Muscle layer of duodenum (tissue), 2 donors: Measurements from ENCODE around the gene LRRC52.
"Not testable (repeated sequence)": the region's sequence is repeated elsewhere in the genome, so short reads cannot be mapped to it uniquely, and the experiment has no call there.

Source experiments
- H3K27ac ChIP-seq: one replicate; pipeline ENCODE4 v1.7.0; 2013; ENCODE audit warnings: mild to moderate bottlenecking, low read length
- H3K27me3 ChIP-seq: one replicate; pipeline ENCODE4 v1.7.0; 2013; ENCODE audit warnings: low read depth, mild to moderate bottlenecking, control low read depth, low read length
- H3K36me3 ChIP-seq, 2 donors: one replicate each; pipeline ENCODE4 v1.7.0; 2013; ENCODE audit warnings: low read length in 2 of 2, control low read depth in 1 of 2, mild to moderate bottlenecking in 1 of 2; ENCODE audit not compliant: insufficient read depth in 2 of 2, control insufficient read depth in 1 of 2
- H3K4me1 ChIP-seq, 2 donors: one replicate each; pipeline ENCODE4 v1.7.0; 2013; ENCODE audit warnings: low read length in 2 of 2, mild to moderate bottlenecking in 2 of 2, control low read depth in 1 of 2, moderate library complexity in 1 of 2; ENCODE audit not compliant: insufficient read depth in 2 of 2, control insufficient read depth in 1 of 2
- H3K4me3 ChIP-seq, 2 donors: one replicate each; pipeline ENCODE4 v1.7.0; 2013; ENCODE audit warnings: low read length in 2 of 2, low read depth in 1 of 2, mild to moderate bottlenecking in 1 of 2
- H3K9me3 ChIP-seq, 2 donors: one replicate each; pipeline ENCODE4 v1.7.0; 2013; ENCODE audit warnings: low read length in 2 of 2, control low read depth in 1 of 2, mild to moderate bottlenecking in 1 of 2; ENCODE audit not compliant: control insufficient read depth in 1 of 2
- donor health status: healthy.

Gene LRRC52

DNA sequence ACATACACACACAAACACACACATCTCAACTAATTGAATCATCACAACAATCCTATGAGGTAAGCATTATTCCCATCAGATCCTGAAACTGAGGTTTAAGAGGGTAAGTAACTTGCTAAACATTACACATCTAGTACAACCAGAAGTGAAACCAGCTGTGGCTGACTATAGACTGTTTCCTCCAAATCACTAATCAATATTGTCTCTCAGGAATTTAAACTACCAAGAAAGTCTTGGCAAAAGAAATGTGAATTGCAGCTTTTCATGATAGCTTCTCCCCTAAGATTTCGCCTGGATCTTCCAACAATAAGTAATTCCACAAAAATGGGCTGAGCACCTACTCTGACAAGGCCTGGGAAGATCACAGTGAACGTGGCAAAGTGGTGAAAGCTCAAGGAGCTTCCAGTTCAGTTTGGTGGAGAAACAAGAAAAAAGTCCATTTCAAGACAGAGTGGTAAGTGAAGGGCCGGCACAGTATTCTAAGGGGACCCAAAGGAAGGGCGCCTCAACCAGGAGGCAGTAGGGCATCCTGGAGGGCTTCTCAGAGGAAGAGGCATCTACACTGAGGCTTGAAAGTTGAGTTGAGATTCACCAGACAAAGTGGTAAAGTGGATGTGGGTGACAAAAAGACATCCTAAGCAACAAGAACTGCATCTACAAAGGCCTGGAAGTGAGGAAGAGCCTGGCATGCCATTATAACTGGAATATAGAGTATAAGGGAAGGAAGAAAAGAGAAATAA, 22.1 kb downstream of the LRRC52 start:
- Histone ChIP-seq H3K27ac (no peak overlapping the region), H3K9me3 (no peaks in the 10 kb centered on the region), H3K36me3 (no peaks in the 10 kb centered on the region), H3K27me3 (no peaks in the 10 kb centered on the region), H3K4me1 (no peaks in the 10 kb centered on the region), H3K4me3 (no peak overlapping the region)

DNA sequence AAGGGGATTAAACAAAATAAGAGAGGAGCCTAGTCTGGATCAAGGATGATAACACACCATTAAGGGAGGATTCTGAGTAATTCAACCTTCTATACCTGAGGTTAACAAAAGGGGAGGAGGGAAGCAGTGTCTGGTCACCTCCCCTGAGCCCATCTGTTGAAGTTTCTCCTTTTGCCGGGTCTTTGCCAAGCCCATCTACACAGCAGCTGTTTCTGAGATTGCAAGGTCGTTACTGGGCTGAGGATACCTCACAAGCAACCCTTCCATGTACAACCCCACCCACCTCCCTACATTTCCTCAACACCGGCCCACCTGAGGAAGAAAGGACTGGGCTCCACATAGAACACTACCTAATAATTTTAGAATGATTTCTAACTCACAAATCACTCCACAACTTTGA, 26.3 kb downstream of the LRRC52 start:
- Histone ChIP-seq H3K9me3 (no peaks in the 10 kb centered on the region), H3K4me1 (no peaks in the 10 kb centered on the region), H3K36me3 (no peaks in the 10 kb centered on the region), H3K4me3 (no peak overlapping the region), H3K27ac (no peak overlapping the region), H3K27me3 (no peaks in the 10 kb centered on the region)

DNA sequence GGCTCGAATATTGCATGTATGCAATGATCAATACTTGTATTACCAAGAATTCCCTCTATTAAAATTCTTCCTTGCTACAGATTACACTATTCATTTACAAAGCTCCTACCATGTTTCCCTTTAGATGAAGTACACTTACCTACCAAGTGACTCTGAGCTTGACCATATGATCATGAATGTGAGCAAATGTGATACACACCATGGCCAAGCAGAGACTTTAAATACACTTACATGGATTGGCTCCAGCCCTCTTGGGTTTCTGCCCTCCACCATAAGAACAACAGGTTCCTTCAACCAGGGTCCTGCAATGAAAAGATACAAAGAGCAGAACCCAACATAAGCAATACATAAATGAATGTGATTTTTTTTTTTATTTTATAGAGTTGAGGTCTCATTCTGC, 30.0 kb downstream of the LRRC52 start:
- Histone ChIP-seq H3K9me3 (no peaks in the 10 kb centered on the region), H3K36me3 (no peaks in the 10 kb centered on the region), H3K27ac (no peak overlapping the region), H3K4me1 (no peaks in the 10 kb centered on the region), H3K27me3 (peaks cover 3% of the 10 kb centered on the region), H3K4me3 (no peak overlapping the region)

DNA sequence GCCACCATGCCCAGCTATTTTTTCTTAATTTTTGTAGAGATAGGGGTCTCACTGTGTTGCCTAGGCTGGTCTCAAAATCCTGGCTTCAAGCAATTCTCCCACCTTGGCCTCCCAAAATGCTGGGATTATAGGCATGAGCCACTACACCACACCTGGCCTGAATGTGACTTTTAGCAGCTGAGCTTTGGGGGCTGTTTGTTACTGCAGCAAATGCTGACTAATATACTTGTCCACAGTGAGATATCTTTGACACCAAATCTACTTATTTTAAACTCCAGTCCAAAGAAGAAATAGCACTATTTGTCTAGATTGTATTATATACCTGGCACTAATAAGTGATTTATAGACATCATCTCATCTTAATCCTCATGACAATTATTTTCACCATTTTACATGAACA, 30.5 kb downstream of the LRRC52 start:
- no peaks in the 10 kb centered on the region for H3K4me1 ChIP-seq
- H3K4me3 ChIP-seq = no peak overlapping the region
- H3K27me3 ChIP-seq = peaks cover 3% of the 10 kb centered on the region
- no peaks in the 10 kb centered on the region for H3K36me3 ChIP-seq
- H3K9me3 ChIP-seq = no peaks in the 10 kb centered on the region
- H3K27ac ChIP-seq = no peak overlapping the region

DNA sequence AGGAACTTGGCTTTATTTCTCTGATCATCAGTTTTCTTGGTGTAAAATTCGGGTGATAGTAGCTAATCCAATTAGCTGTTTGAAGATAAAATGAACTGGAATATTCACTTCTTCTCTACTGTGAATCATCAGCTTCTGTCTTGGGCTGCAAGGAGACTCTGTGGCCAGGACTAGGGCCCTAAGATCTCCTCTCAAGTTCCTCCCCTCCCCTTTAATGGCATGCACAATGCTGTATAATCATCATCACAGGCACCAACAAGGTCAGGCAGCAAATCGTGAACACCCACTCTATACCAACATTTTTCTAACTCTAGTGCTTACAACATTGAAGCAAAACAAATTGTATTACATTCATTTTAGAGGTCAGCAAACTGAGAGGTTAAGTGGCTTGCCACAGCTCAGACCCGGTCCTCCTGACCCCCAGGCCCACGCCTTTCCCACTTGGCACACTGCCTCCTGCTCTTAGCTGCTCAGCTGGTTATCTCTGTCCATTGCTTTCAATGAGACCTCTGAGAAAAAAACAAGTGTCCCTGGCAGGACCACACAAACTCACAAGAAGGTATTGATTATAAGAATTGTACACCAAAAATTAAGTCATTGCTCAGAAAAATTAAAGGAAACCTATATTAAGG, 31.8 kb downstream of the LRRC52 start:
- H3K27me3 ChIP-seq = peaks cover 3% of the 10 kb centered on the region
- no peaks in the 10 kb centered on the region for H3K9me3 ChIP-seq
- no peak overlapping the region for H3K27ac ChIP-seq
- no peaks in the 10 kb centered on the region for H3K4me1 ChIP-seq
- H3K36me3 ChIP-seq = no peaks in the 10 kb centered on the region
- H3K4me3 ChIP-seq = no peak overlapping the region

DNA sequence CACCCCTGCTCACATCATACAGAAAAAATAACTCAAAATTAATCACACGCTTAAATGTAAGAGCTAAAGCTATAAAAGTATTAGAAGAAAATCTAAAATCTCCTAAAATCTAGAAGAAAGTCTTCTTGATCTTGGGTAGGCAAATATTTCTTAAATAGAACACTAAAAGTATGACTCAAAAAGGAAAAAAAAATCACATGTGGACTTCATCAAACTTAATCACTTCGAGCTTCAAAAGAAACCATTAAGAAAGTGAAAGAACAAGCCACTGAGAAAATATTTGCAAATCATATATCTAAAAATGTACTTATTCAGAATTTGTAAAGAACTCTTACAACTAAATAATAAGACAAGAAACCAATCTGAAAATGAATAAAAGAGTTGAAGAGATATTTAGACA, 32.7 kb downstream of the LRRC52 start:
- Histone ChIP-seq H3K36me3 (no peaks in the 10 kb centered on the region), H3K27me3 (peaks cover 3% of the 10 kb centered on the region), H3K4me3 (no peak overlapping the region), H3K4me1 (no peaks in the 10 kb centered on the region), H3K27ac (no peak overlapping the region), H3K9me3 (no peaks in the 10 kb centered on the region)

DNA sequence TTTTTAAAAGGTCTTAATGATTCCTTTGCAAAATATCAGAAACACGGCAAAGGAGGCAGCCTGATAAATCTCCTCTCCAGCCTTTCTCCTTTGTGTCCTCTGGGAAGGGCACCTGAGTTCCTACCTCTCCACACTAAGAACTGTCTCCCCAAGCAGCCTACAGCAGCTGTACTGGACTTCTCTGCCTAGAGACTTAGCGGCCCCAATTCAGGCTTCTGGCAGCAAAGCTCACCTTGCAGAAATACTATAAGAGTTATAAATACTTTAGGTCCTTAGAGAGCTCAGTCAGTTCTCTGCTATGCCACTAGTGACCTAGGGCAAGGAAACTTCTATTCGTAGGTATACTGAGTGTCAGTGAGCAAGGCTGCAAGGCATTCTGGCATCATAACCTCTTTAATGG, 33.9 kb downstream of the LRRC52 start:
- Histone ChIP-seq H3K4me3 (no peak overlapping the region), H3K27ac (no peak overlapping the region), H3K27me3 (peaks cover 3% of the 10 kb centered on the region), H3K4me1 (no peaks in the 10 kb centered on the region), H3K9me3 (no peaks in the 10 kb centered on the region), H3K36me3 (no peaks in the 10 kb centered on the region)

DNA sequence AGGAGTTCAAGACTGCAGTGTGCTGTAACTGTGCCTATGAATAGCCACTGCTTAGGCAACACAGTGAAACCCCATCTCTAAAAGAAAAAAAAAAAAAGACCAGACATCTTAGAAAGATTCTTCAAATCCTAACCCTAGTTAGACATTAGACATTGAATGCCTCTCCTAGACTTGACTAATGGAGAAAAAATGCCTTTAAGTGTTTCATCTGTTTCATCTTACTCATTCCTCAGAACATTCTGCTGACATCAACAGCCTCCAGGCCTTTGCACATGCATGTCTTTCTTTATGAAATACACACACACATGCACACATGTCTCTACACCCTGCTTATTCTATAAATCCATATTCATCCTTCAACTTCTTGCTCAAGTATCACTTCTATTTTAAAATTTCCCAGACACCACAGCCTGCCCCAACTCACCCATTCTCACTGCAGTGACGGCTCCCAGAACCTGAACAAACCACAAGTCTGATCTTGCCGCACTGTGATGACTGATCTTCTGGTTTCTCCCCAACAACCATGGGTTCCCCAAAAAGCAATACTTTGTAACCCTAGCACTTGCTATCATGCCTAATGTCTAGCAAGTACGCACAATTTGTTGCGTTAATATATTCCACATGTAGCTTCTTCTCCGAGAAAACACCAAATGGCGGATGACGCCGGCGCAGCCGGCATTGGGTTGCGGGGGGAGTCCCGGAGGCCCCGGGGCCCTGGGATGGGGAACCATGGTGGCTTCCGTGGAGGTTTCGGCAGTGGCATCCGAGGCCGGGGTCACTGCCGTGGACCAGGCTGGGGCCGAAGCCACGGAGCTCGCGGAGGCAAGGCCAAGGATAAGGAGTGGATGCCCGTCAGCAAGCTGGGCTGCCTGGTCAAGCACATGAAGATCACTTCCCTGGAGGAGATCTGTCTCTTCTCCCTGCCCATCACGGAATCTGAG, 37.4 kb downstream of the LRRC52 start:
- H3K36me3 ChIP-seq = no peaks in the 10 kb centered on the region
- no peaks in the 10 kb centered on the region for H3K9me3 ChIP-seq
- H3K27ac ChIP-seq = no peak overlapping the region
- H3K27me3 ChIP-seq = no peaks in the 10 kb centered on the region
- H3K4me3 ChIP-seq = no peak overlapping the region
- H3K4me1 ChIP-seq = no peaks in the 10 kb centered on the region

DNA sequence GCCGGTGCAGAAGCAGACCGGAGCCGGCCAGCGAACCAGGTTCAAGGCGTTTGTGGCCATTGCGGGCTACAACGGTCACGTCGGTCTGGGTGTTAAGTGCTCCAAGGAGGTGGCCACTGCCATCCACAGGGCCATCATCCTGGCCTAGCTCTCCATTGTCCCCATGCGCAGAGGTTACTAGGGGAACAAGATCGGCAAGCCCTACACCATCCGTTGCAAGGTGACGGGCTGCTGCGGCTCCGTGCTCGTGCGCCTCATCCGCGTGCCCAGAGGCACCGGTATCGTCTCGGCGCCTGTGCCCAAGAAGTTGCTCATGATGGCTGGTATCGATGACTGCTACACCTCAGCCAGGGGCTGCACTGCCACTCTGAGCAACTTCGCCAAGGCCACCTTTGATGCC, 38.1 kb downstream of the LRRC52 start:
- Histone ChIP-seq H3K27me3 (no peaks in the 10 kb centered on the region), H3K4me3 (no peak overlapping the region), H3K36me3 (no peaks in the 10 kb centered on the region), H3K9me3 (no peaks in the 10 kb centered on the region), H3K27ac (no peak overlapping the region), H3K4me1 (no peaks in the 10 kb centered on the region)

DNA sequence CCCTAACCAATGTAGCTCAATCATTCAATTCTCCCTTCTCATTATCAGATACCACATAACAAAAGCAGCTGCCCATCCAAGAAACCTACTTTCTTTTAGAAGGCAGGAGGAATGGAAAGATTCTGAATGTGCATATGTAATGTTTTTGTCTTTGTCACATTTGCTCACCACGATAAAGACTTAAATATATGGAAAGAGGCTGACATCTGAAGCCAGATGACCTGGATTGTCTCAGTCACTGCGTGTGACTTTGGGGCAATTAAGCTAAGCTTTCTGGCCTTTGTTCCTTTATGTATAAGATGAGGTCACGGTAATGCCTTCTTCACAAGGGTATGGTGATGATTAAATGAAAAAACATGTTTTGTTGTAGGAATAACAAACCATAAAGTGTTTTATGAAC, 42.6 kb downstream of the LRRC52 start:
- no peaks in the 10 kb centered on the region for H3K27me3 ChIP-seq
- no peaks in the 10 kb centered on the region for H3K9me3 ChIP-seq
- no peak overlapping the region for H3K4me3 ChIP-seq
- H3K27ac ChIP-seq = no peak overlapping the region
- no peaks in the 10 kb centered on the region for H3K4me1 ChIP-seq
- H3K36me3 ChIP-seq = no peaks in the 10 kb centered on the region

DNA sequence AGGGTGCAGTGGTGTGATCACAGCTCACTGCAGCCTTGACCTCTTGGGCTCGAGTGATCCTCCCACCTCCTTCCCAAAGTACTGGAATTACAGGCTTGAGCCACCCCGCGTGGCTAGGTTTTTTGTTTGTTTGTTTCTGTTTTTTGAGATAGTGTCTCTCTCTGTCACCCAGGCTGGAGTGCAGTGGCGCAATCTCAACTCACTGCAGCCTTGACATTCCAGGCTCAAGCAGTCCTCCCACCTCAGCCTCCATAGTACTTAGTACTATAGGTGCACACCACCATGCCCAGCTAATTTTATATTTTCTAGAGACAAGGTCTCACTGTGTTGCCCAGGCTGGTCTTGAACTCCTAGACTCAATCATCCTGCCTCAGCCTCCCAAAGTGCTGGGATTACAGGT, 47.6 kb downstream of the LRRC52 start:
- not testable (repeated sequence) for H3K27ac ChIP-seq, H3K4me3 ChIP-seq, H3K27me3 ChIP-seq, H3K4me1 ChIP-seq, H3K9me3 ChIP-seq, H3K36me3 ChIP-seq
